ENCODE measurements around the gene FRYL. TPM values are rescaled to one million over a fixed set of nuclear protein-coding genes. Genes with fewer than 3 reads are reported as not detected.
"Not testable (repeated sequence)": the region's sequence is repeated elsewhere in the genome, so short reads cannot be mapped to it uniquely, and the experiment has no call there.

The FRYL gene
- total RNA-seq, 4 donors from 2014 or later = 62.5 to 119 (median 98.8) TPM

- DNase-seq = no peak
- Histone ChIP-seq H3K9me3 (no peaks in the 10 kb centered on the region), H3K36me3 (no peaks in the 10 kb centered on the region), H3K27me3 (no peaks in the 10 kb centered on the region), H3K27ac (no peak overlapping the region), H3K4me3 (no peak overlapping the region), H3K4me1 (no peaks in the 10 kb centered on the region)
- no peak for TF ChIP-seq POLR2A (IDR thresholded peaks at IDR 0.05)
- TF ChIP-seq CTCF (IDR thresholded peaks at IDR 0.05) = no peak
- intact Hi-C loops (cut with DNase I; ENCODE audit: low total_unique reads) = no loop called here
Measured at GRCh38 chr4:48704091-48704802, 75.8 kb downstream of the FRYL start.

GRCh38 chr4:48699475-48699874 is 80.6 kb downstream of the FRYL start:
- TF ChIP-seq CTCF (IDR thresholded peaks at IDR 0.05) (no peak), POLR2A (IDR thresholded peaks at IDR 0.05) (no peak)
- no peaks in the 10 kb centered on the region for H3K36me3 ChIP-seq
- no peak for DNase-seq
- no peak overlapping the region for H3K4me3 ChIP-seq
- H3K27ac ChIP-seq = no peak overlapping the region
- H3K27me3 ChIP-seq = no peaks in the 10 kb centered on the region
- intact Hi-C loops (cut with DNase I; ENCODE audit: low total_unique reads) = no loop called here
- H3K4me1 ChIP-seq = no peaks in the 10 kb centered on the region
- H3K9me3 ChIP-seq = no peaks in the 10 kb centered on the region

GRCh38 chr4:48698029-48698971 is 81.8 kb downstream of the FRYL start:
- no peaks in the 10 kb centered on the region for H3K27me3 ChIP-seq
- no peaks in the 10 kb centered on the region for H3K9me3 ChIP-seq
- no peak overlapping the region for H3K27ac ChIP-seq
- no peaks in the 10 kb centered on the region for H3K4me1 ChIP-seq
- TF ChIP-seq POLR2A (IDR thresholded peaks at IDR 0.05) (no peak), CTCF (IDR thresholded peaks at IDR 0.05) (no peak)
- no peak overlapping the region for H3K4me3 ChIP-seq
- no peaks in the 10 kb centered on the region for H3K36me3 ChIP-seq
- DNase-seq = peak; percentile 36 to 62
- intact Hi-C loops (cut with DNase I; ENCODE audit: low total_unique reads) = no loop called here

- DNase-seq; H3K27me3 ChIP-seq; H3K27ac ChIP-seq; H3K36me3 ChIP-seq; H3K9me3 ChIP-seq; H3K4me1 ChIP-seq; intact Hi-C loops (cut with DNase I; ENCODE audit: low total_unique reads); H3K4me3 ChIP-seq: not testable (repeated sequence)
Measured at GRCh38 chr4:48697516-48697915, 82.6 kb downstream of the FRYL start.

DNA sequence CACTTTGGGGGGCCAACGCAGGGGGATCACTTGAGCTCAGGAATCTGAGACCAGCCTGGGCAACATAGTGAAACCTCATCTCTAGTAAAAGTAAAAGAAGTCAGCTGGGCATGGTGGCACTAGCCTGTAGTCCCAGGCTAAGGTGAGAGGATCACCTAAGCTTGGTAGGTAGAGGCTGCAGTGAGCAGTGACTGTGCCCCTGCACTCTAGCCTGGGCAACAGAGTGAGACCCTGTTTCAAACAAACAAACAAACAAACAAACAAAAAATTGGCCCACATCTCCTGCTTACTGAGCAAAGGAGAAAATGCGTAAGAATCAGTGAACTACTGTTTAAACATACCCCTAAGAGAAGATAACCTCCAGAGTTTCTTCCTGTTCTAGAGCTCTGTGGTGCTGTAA is 85.3 kb downstream of the FRYL start:
- Histone ChIP-seq H3K27ac (no peak overlapping the region), H3K4me1 (peaks cover 8 to 13% of the 10 kb centered on the region in 2 donors)

More for the DNA sequence above, 85.3 kb downstream of the FRYL start:
- intact Hi-C loops (cut with DNase I; ENCODE audit: low total_unique reads) = no loop called here
- Histone ChIP-seq H3K4me3 (no peak overlapping the region), H3K27me3 (no peaks in the 10 kb centered on the region), H3K36me3 (no peaks in the 10 kb centered on the region), H3K9me3 (no peaks in the 10 kb centered on the region)
- TF ChIP-seq CTCF (IDR thresholded peaks at IDR 0.05) (no peak), POLR2A (IDR thresholded peaks at IDR 0.05) (no peak)
- DNase-seq = no peak

Measured in uterus (tissue), 4 donors.